ENCODE measurements around the gene SLC5A9. TPM values are rescaled to one million over a fixed set of nuclear protein-coding genes. Genes with fewer than 3 reads are reported as not detected.

SLC5A9 gene
- total RNA-seq, 4 donors from 2014 or later: not detected

- Histone ChIP-seq H3K27me3 (no peaks in the 10 kb centered on the region), H3K36me3 (no peaks in the 10 kb centered on the region), H3K4me3 (no peak overlapping the region), H3K27ac (no peak overlapping the region), H3K9me3 (no peaks in the 10 kb centered on the region), H3K4me1 (no peaks in the 10 kb centered on the region)
- DNase-seq (no peak), ATAC-seq (no peak)
- in situ Hi-C loops (cut with MboI; ENCODE audit: low sequenced_read_pairs in 4 of 4): loop anchor here in 2 of 4 donors (25.0 kb wide), 1 partner anchor 483 kb away; no protein-coding TSS in a partner anchor
- intact Hi-C loops (cut with DNase I; ENCODE audit: low total_unique reads): no loop called here
- TF ChIP-seq POLR2A (IDR thresholded peaks at IDR 0.05): no peak
- TF ChIP-seq, protein P1, sequence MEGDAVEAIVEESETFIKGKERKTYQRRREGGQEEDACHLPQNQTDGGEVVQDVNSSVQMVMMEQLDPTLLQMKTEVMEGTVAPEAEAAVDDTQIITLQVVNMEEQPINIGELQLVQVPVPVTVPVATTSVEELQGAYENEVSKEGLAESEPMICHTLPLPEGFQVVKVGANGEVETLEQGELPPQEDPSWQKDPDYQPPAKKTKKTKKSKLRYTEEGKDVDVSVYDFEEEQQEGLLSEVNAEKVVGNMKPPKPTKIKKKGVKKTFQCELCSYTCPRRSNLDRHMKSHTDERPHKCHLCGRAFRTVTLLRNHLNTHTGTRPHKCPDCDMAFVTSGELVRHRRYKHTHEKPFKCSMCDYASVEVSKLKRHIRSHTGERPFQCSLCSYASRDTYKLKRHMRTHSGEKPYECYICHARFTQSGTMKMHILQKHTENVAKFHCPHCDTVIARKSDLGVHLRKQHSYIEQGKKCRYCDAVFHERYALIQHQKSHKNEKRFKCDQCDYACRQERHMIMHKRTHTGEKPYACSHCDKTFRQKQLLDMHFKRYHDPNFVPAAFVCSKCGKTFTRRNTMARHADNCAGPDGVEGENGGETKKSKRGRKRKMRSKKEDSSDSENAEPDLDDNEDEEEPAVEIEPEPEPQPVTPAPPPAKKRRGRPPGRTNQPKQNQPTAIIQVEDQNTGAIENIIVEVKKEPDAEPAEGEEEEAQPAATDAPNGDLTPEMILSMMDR (IDR thresholded peaks at IDR 0.05 in 4 of 5, conservative IDR thresholded peaks at IDR 0.05 in 1 of 5): no peak
These were observed 2.7 kb upstream of the SLC5A9 start for GRCh38 chr1:48219803-48220202.

GRCh38 chr1:48221122-48221521 is 1.4 kb upstream of the SLC5A9 start:
- intact Hi-C loops (cut with DNase I; ENCODE audit: low total_unique reads): no loop called here
- in situ Hi-C loops (cut with MboI; ENCODE audit: low sequenced_read_pairs in 4 of 4): loop anchor here in 2 of 4 donors (25.0 kb wide), 1 partner anchor 484 kb away; no protein-coding TSS in a partner anchor
- no peak for TF ChIP-seq POLR2A (IDR thresholded peaks at IDR 0.05)
- H3K4me3 ChIP-seq: no peak overlapping the region
- H3K27ac ChIP-seq: no peak overlapping the region
- H3K27me3 ChIP-seq: no peaks in the 10 kb centered on the region
- no peaks in the 10 kb centered on the region for H3K36me3 ChIP-seq
- ATAC-seq: no peak
- H3K9me3 ChIP-seq: no peaks in the 10 kb centered on the region
- no peak for DNase-seq
- H3K4me1 ChIP-seq: no peaks in the 10 kb centered on the region

DNA sequence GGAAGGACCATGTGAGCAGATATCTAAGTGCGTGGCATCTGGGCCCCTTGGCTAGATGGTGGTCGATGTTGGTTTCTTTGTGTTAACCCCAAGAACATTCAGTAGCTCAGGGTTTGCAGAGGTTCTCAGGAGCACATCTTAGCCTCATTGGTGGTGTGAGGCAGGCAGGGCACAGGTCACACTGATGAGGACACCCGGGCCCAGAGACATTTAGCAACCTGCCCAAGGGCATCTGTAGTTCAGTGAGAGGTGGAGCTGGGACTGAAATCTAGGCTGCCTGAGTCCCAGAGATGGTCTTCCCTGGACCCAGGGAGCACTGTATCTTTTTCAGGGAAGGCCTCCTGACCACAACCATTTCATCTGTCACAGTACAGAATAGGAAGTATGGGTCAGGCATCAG is 859 bp upstream of the SLC5A9 start:
- TF ChIP-seq, protein P1 (IDR thresholded peaks at IDR 0.05 in 4 of 5, conservative IDR thresholded peaks at IDR 0.05 in 1 of 5): no peak
- TF ChIP-seq POLR2A (IDR thresholded peaks at IDR 0.05): no peak
- no peaks in the 10 kb centered on the region for H3K27me3 ChIP-seq
- H3K27ac ChIP-seq: no peak overlapping the region
- intact Hi-C loops (cut with DNase I; ENCODE audit: low total_unique reads): no loop called here
- ATAC-seq (no peak), DNase-seq (no peak)
- no peaks in the 10 kb centered on the region for H3K9me3 ChIP-seq
- H3K36me3 ChIP-seq: no peaks in the 10 kb centered on the region
- in situ Hi-C loops (cut with MboI; ENCODE audit: low sequenced_read_pairs in 4 of 4): loop anchor here in 2 of 4 donors (25.0 kb wide), 1 partner anchor 484 kb away; no protein-coding TSS in a partner anchor
- H3K4me1 ChIP-seq: no peaks in the 10 kb centered on the region
- no peak overlapping the region for H3K4me3 ChIP-seq

DNA sequence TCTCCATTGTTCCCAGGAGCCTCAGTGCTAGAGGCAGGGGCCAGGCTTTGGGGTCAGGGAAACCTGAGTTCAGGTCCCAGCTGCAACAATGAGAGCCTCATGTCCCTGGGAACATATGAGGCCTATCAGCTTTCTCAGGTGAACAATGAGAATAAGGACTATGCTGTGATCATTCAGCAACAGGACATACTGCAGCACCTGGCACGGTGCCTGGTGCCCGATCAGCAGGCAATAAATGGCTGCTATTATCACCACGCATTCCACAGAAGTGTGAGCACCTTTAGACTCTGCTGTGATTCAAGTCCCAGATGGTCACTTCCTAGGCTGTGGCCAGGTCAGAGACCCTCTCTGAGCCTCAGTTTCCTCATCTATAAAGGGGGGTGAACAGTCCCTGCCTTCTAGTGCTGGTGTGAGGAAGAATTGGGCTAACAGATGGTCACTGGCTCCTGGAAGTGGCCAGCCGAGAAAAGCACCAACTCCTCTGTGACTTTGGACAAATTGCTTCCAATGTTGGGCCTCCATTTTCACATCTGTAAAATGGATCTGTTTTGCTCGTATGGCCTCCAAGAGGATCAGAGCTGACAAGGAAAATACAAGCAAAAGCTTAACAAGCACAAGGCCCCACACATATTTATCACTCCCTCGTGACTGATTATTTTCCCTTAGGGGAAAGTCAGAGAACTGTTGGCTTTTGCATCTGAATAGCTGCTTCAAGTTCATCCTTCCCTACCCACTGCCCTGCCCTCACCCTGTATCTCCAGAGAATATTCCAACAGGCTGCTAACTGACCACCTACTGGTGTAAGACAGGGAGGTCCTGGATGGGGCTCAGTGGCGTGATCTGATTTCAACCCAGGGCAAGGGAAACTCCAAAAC is 1.1 kb downstream of the SLC5A9 start:
- intact Hi-C loops (cut with DNase I; ENCODE audit: low total_unique reads): no loop called here
- no peaks in the 10 kb centered on the region for H3K27me3 ChIP-seq
- no peaks in the 10 kb centered on the region for H3K9me3 ChIP-seq
- in situ Hi-C loops (cut with MboI; ENCODE audit: low sequenced_read_pairs in 4 of 4): loop anchor here in 2 of 4 donors (25.0 kb wide), 1 partner anchor 486 kb away; no protein-coding TSS in a partner anchor
- no peaks in the 10 kb centered on the region for H3K36me3 ChIP-seq
- no peak overlapping the region for H3K4me3 ChIP-seq
- no peaks in the 10 kb centered on the region for H3K4me1 ChIP-seq
- TF ChIP-seq, protein P1 (IDR thresholded peaks at IDR 0.05 in 4 of 5, conservative IDR thresholded peaks at IDR 0.05 in 1 of 5): no peak
- TF ChIP-seq POLR2A (IDR thresholded peaks at IDR 0.05): no peak
- ATAC-seq: no peak
- no peak for DNase-seq
- no peak overlapping the region for H3K27ac ChIP-seq

- in situ Hi-C loops (cut with MboI; ENCODE audit: low sequenced_read_pairs in 4 of 4): loop anchor here in 2 of 4 donors (25.0 kb wide), 1 partner anchor 487 kb away; no protein-coding TSS in a partner anchor
- intact Hi-C loops (cut with DNase I; ENCODE audit: low total_unique reads): no loop called here
- H3K4me1 ChIP-seq: no peaks in the 10 kb centered on the region
- ATAC-seq (no peak), DNase-seq (no peak)
- H3K36me3 ChIP-seq: no peaks in the 10 kb centered on the region
- H3K27ac ChIP-seq: no peak overlapping the region
- TF ChIP-seq, protein P1 (IDR thresholded peaks at IDR 0.05 in 4 of 5, conservative IDR thresholded peaks at IDR 0.05 in 1 of 5): no peak
- no peak for TF ChIP-seq POLR2A (IDR thresholded peaks at IDR 0.05)
- H3K4me3 ChIP-seq: no peak overlapping the region
- H3K9me3 ChIP-seq: no peaks in the 10 kb centered on the region
- H3K27me3 ChIP-seq: no peaks in the 10 kb centered on the region
These were observed 2.3 kb downstream of the SLC5A9 start for GRCh38 chr1:48224791-48225190.
